ENCODE data around the gene DMBX1.

Gene DMBX1

DNA sequence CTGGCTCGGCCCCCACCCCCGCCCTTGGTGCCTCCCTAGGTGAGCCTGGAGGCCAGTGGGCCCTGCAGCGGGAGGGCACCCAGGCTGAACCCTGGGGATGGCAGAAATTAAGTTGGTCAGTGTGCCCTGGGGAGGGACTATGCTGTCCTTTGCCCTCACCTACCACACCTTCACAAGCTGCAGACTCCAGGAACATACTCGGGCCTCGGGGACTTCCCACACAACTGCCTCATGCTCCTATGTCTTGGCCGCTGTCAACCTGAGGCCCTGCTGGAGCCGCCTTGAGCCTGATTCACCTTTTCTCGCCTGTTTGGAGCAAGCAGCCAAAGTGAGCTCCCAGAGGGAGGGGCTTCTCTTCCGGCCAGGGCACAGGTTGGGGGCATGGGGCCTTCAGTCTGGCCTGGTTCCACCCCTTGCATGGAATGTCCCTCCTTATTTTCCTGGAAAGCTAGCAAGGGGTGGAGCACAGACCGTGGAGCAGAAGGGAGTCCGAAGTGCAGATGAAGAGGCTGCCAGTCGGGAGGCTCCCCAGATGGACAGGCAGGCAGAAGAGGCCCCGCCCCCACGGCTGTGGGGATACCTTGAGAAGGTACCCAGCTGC is 37.2 kb downstream of the DMBX1 start:
- DNase-seq: no peak

DNA sequence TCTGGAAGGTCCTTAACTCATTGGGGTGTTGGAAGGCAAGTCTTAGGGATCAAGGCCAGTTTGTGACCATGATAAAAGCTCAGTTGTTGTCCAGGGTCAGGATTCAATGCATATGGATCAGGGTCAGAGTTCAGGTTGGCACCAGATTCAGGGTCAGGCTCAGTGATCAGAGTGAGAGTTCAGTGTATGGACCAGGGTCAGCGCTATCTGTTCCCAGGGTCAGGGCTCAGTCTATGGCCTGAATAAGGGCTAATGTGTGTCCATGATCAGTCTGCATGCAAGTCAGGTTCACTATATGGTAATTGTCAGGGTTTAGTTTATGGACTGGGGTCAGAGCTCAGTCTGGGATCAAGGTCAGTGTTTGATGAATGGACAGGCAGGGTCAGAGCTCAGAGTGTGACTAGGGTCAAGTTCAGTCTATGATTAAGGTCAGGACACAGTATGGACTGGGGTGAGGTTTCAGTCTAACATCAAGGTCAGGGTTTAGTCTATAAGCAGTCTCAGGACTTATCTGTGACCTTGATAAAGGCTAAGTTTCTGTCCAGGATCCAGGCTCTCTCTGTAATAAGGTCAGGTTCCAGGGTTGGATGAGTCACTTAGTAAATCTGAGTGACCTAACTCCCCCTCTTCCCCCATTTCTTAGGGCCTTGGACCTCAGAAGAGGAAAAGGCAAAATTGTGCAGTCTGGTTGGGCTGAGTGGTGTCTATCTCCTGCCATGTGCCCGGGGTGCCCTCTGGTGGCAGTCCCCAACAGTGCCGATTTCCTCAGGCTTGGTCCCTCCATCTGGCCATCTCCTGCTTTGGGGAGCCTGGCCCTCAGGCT is 38.0 kb downstream of the DMBX1 start:
- peak; percentile 67 for DNase-seq

DNA sequence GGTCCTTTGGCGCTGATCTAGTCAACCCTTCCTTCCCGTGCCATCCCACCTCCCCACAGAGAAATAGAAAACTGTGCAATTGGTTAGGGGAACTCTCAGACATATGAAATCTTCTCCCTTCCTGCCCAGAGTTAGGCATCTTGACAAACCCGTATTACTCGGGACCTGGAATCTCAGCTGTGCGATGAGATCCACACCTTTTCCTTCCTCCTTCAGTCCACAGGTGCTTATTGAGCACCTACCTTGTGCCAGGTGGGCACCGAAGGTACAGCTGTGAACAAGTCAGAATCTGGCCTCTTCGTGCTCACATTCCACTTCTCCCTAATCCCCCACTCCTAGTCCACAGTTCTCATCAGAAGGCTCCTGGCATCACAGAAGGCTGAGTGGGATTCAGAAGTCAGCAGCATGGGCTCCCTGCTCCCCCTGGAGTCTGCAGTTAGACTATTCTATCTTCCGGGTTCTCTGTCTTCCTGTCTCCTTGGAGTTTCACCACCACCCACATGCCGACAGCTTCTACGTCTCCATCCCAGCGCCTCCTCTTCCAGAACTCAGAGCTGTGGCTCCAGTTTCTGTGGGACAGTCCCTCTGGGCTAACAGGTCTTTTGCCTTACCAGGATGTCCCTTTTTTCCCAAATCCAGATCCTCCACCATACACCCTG is 38.8 kb downstream of the DMBX1 start:
- no peak for DNase-seq

GRCh38 chr1:46529031-46529630 is 39.5 kb downstream of the DMBX1 start:
- DNase-seq: no peak

GRCh38 chr1:46530311-46530710 is 40.7 kb downstream of the DMBX1 start:
- no peak for DNase-seq

GRCh38 chr1:46530791-46531409 is 41.3 kb downstream of the DMBX1 start:
- no peak for DNase-seq

DNA sequence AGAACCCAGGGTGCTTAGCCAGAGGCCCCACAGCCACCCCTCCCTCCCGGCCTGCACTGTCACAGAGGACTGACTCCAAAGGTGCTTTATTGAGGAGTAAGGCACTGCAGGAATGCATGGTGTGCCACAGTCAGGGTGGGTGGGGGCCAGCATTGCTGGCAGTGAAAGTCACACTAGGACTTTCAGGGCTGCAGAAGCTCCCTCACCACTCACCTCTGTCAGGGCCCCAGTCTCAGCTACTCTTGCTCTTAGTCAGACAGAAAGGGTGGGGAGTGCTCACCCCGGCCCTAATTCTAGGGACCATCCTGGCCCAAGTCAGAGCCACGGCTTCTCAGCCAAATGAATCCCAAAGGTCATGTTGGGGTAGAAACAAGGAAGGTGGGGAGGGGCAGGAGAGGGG is 42.5 kb downstream of the DMBX1 start:
- no peak for DNase-seq

GRCh38 chr1:46532498-46533178 is 43.0 kb downstream of the DMBX1 start:
- peak; percentile 59 for DNase-seq

GRCh38 chr1:46533179-46533864 is 43.7 kb downstream of the DMBX1 start:
- peak; percentile 43 for DNase-seq

DNA sequence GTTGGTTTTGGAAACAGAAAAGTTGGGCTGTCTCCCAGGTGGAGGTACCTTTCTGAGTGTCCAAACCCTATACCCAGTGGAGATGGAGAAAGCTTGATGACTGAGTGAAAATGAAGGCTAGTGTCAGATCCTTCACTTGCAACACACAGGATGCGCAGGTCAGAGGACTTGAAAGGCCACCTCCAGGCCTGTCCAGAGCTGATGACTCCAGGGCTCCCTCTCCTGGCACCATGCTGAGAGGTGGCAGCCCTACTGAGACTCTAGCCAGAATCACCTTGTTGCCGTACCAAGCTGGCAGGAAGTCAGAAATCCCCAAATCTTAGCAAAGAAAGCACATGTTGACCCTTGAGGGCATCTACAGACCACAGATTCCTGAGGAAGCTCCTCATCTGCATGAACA is 45.4 kb downstream of the DMBX1 start:
- no peak for DNase-seq

DNA sequence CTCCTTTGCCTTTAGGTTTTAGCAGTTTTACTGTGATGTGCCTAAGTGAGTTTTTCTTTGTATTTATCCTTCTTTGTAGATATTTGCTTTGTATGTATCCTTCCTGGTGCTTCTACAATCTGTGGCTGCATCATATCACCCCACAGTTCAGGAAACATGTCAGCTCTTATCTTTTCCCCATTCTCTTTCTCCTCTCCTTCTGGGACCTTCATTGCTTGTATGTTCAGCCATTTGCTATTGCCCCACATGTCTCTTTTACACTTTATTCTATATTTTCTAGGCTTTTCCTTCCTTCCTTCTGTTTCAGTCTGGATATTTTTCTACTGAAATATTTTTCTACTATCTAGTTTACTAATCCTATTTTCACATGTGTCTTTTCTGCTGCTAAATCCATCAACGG is 46.9 kb downstream of the DMBX1 start:
- DNase-seq: no peak

- DNase-seq: no peak
Measured at GRCh38 chr1:46537651-46538050, 48.0 kb downstream of the DMBX1 start.

GRCh38 chr1:46538147-46538546 is 48.5 kb downstream of the DMBX1 start:
- no peak for DNase-seq
